Measurements from ENCODE around the gene TMPRSS2.

The TMPRSS2 gene

DNA sequence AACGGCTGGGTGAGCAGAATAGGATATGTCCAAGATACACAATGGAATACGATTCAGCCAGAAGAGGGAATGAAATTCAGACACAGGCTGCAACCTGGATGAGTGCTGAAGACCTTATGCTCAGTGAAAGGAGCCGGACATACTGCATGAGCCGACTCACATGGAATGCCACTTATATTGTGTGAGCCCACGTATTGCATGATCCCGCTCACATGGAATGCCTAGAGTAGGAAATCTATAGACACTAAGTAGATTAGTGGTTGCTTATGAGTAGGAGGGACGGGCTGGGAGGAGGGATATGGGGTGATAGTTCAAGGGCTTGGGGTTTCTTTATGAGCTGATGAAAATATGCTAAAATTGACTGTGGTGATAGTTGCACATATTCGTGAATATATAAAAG, 26.8 kb downstream of the TMPRSS2 start:
- peaks cover 0 to 30% of the 10 kb centered on the region in 2 donors for H3K27me3 ChIP-seq
- no peak overlapping the region for H3K27ac ChIP-seq
- intact Hi-C loops (cut with DNase I; ENCODE audit: low total_unique reads): no loop called here
- TF ChIP-seq, protein P1, sequence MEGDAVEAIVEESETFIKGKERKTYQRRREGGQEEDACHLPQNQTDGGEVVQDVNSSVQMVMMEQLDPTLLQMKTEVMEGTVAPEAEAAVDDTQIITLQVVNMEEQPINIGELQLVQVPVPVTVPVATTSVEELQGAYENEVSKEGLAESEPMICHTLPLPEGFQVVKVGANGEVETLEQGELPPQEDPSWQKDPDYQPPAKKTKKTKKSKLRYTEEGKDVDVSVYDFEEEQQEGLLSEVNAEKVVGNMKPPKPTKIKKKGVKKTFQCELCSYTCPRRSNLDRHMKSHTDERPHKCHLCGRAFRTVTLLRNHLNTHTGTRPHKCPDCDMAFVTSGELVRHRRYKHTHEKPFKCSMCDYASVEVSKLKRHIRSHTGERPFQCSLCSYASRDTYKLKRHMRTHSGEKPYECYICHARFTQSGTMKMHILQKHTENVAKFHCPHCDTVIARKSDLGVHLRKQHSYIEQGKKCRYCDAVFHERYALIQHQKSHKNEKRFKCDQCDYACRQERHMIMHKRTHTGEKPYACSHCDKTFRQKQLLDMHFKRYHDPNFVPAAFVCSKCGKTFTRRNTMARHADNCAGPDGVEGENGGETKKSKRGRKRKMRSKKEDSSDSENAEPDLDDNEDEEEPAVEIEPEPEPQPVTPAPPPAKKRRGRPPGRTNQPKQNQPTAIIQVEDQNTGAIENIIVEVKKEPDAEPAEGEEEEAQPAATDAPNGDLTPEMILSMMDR (IDR thresholded peaks at IDR 0.05): no peak
- no peaks in the 10 kb centered on the region for H3K36me3 ChIP-seq
- H3K4me3 ChIP-seq: no peak overlapping the region
- peaks cover 0 to 8% (median 4%) of the 10 kb centered on the region in 4 donors for H3K4me1 ChIP-seq
- no peaks in the 10 kb centered on the region for H3K9me3 ChIP-seq
- DNase-seq: no peak

DNA sequence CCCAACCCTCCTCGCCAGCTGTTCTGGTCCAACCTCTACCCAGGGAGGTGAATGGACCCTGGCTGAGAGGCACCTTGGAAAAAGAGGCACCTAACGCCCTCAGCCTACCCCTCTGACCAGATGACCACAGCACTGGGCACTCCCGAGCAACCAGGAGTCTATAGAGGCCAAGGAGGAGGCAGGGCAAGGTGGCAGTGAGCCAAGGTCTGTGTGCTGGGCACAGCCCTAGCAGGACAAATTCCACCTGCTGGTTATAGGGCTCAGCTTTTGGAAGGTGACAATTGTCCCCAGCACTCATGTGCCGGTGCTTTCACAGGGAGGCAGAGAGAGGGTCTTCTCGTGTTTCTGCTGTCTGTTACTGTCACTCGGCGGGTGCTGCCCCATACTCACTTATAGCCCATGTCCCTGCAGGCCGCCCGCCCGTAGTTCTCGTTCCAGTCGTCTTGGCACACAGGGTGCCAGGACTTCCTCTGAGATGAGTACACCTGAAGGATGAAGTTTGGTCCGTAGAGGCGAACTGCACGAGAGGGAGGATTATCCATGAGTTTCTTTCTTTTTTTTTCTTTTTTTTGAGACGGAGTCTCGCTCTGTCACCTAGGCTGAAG, 27.8 kb downstream of the TMPRSS2 start:
- Histone ChIP-seq H3K4me1 (peaks cover 0 to 8% (median 0%) of the 10 kb centered on the region in 4 donors), H3K36me3 (no peaks in the 10 kb centered on the region), H3K27ac (no peak overlapping the region), H3K4me3 (no peak overlapping the region), H3K27me3 (peaks cover 0 to 37% of the 10 kb centered on the region in 2 donors), H3K9me3 (no peaks in the 10 kb centered on the region)
- no peak for DNase-seq
- intact Hi-C loops (cut with DNase I; ENCODE audit: low total_unique reads): no loop called here
- TF ChIP-seq, protein P1 (IDR thresholded peaks at IDR 0.05): no peak

DNA sequence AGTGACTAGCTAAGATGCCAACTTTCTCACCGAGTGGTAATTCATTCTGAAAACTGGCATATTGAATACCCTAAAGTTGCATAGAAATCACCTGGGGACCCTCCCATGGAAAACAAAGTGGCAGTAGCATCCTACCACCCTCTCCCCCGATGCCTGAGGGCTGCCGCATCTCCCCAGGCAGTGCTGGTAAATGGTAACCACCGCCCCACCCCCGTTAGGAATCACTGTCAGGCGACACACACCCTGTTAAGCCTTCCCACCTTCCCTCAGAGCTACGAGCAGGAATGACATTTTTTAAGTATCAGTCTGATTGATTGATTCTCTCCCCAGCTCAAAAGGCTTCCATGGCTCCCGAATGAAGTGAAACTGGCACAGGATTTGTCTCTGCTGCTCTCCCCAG, 28.3 kb downstream of the TMPRSS2 start:
- no peak overlapping the region for H3K4me3 ChIP-seq
- H3K36me3 ChIP-seq: no peaks in the 10 kb centered on the region
- H3K27ac ChIP-seq: no peak overlapping the region
- intact Hi-C loops (cut with DNase I; ENCODE audit: low total_unique reads): no loop called here
- TF ChIP-seq, protein P1 (IDR thresholded peaks at IDR 0.05): no peak
- DNase-seq: no peak
- no peaks in the 10 kb centered on the region for H3K9me3 ChIP-seq
- H3K27me3 ChIP-seq: peaks cover 0 to 37% of the 10 kb centered on the region in 2 donors
- H3K4me1 ChIP-seq: peaks cover 0 to 8% (median 0%) of the 10 kb centered on the region in 4 donors

DNA sequence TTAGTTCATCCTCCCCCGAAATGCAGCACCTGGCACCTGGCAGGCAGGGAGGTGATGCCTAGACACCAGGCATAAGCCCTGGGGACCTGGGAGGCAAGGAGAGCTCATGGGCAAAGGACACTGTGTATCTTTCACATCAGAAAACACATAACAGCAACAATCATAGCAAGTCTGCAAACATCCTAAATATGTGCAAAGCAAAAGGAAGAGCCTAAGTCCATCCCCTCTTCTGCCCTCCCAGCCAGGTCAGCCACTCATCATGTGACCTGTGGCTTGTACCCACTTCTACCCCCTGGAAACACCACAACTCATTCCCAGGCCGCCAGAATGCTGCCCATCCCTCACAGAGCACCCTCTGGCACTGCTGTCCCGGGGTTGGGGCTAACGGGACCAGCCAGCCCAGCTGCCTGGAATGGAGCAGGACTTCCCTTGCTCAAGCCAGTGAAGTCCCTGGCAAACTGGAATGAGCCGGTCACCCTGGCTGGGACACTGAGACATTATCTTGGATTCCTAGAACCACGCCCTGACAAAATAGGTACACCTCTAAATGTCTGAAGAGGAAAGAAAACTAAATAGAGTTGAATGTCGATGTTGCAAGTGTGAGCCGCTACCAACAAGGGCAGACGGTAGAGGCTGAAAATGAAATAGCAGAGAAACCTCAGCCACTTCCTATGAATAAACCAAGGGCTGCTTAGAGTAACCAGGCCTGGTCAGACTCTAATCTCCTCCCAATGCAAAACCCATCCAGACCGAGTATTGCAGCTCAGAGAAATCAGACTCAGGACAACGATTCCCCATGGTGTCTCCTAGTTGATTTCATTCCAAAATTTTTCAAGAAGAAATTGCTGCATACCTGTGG, 29.4 kb downstream of the TMPRSS2 start:
- H3K27ac ChIP-seq: no peak overlapping the region
- DNase-seq: no peak
- TF ChIP-seq, protein P1 (IDR thresholded peaks at IDR 0.05): no peak
- intact Hi-C loops (cut with DNase I; ENCODE audit: low total_unique reads): no loop called here
- H3K9me3 ChIP-seq: no peaks in the 10 kb centered on the region
- H3K4me3 ChIP-seq: no peak overlapping the region
- peaks cover 0 to 37% of the 10 kb centered on the region in 2 donors for H3K27me3 ChIP-seq
- peaks cover 0 to 8% (median 0%) of the 10 kb centered on the region in 4 donors for H3K4me1 ChIP-seq
- no peaks in the 10 kb centered on the region for H3K36me3 ChIP-seq

DNA sequence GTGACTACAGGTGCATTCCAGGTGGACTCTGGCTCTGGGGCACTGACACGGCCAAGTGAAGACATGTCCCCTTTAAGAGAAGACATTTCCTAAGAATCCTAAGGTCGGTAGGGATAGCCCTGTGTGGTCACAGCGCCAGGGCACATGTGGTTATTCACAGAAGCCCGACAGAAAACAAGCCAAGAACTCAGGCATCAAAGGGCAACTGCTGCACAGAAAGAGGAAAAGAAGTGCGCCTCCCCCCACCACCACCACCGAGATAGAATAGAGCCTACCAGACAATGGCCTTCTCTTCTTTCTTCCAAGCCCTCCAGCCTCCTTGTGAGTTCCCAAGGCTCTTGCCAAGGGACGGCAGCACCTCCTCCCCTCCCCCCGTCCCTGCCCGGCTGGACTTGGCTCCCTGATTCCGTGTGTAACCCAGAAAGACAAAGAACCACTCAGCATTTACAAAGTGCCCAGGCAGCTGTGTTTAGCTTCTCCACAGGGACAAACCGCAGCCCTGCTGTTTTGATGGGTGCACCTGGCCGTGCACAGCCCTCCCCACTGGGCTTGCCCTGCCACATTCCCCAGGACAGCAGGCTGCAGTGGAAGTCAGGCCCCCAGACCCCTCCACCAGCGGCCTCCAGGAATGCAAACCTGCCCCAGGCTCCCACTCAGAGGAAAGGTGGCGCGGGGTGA, 30.2 kb downstream of the TMPRSS2 start:
- Histone ChIP-seq H3K27ac (no peak overlapping the region), H3K27me3 (peaks cover 0 to 45% of the 10 kb centered on the region in 2 donors), H3K4me1 (peaks cover 0 to 8% (median 0%) of the 10 kb centered on the region in 4 donors), H3K9me3 (no peaks in the 10 kb centered on the region), H3K36me3 (peaks cover 0 to 2% (median 0%) of the 10 kb centered on the region in 3 donors), H3K4me3 (no peak overlapping the region)
- TF ChIP-seq, protein P1 (IDR thresholded peaks at IDR 0.05): no peak
- intact Hi-C loops (cut with DNase I; ENCODE audit: low total_unique reads): no loop called here
- DNase-seq: no peak
